SK-N-SH treated with all-trans-retinoic acid at 6 μM for 48 hours (cell line): ENCODE results near the gene NINL.

Source experiments
- ATAC-seq: fragments of 200-7000 bp; cut with Tn5 transposase; 3 replicates; pipeline ENCODE4 v1.9.1; 2020; ENCODE audit warnings: mild to moderate bottlenecking, moderate library complexity
- ARNTL ChIP-seq: fragments of 450-650 bp; formaldehyde crosslinking; IDR thresholded peaks from 2 replicates; pipeline ENCODE4 v1.5.0; 2020; ENCODE audit warnings: low read depth, mild to moderate bottlenecking, moderate library complexity, borderline replicate concordance
- BACH2 ChIP-seq: fragments of 250-450 bp; sonication (Bioruptor Pico); IDR thresholded peaks from 2 replicates; pipeline ENCODE4 v1.9.0; 2021; ENCODE audit warnings: mild to moderate bottlenecking, borderline replicate concordance
- CREB5 ChIP-seq: fragments of 250-450 bp; sonication (Bioruptor Pico); IDR thresholded peaks from 2 replicates; pipeline ENCODE4 v1.5.1; 2020; ENCODE audit warnings: low read depth, mild to moderate bottlenecking, moderate library complexity
- CSRNP3 ChIP-seq: fragments of 250-450 bp; sonication (Bioruptor Pico); IDR thresholded peaks from 2 replicates; pipeline ENCODE4 v1.5.1; 2021; ENCODE audit warnings: mild to moderate bottlenecking, moderate library complexity
- ESRRG ChIP-seq: fragments of 250-450 bp; sonication (Bioruptor Pico); IDR thresholded peaks from 2 replicates; pipeline ENCODE4 v1.6.1; 2021; ENCODE audit warnings: mild to moderate bottlenecking
- GLIS3 ChIP-seq: fragments of 250-450 bp; sonication (Bioruptor Pico); IDR thresholded peaks from 2 replicates; pipeline ENCODE4 v1.5.0; 2020; ENCODE audit warnings: mild to moderate bottlenecking, moderate library complexity
- ISL1 ChIP-seq: fragments of 250-450 bp; sonication (Bioruptor Pico); IDR thresholded peaks from 2 replicates; pipeline ENCODE4 v2.1.2; 2022; ENCODE audit warnings: mild to moderate bottlenecking, moderate library complexity
- OSR1 ChIP-seq: fragments of 250-450 bp; sonication (Bioruptor Pico); IDR thresholded peaks from 2 replicates; pipeline ENCODE4 v1.8.0; 2022; ENCODE audit warnings: moderate library complexity, mild to moderate bottlenecking, inconsistent platforms
- PPARA ChIP-seq: fragments of 250-450 bp; sonication (Bioruptor Pico); IDR thresholded peaks from 2 replicates; pipeline ENCODE4 v1.5.0; 2020; ENCODE audit warnings: mild to moderate bottlenecking, borderline replicate concordance
- RARB ChIP-seq: fragments of 250-450 bp; sonication (Bioruptor Pico); IDR thresholded peaks from 2 replicates; pipeline ENCODE4 v1.8.0; 2021; ENCODE audit warnings: mild to moderate bottlenecking, moderate library complexity
- SNAI2 ChIP-seq: fragments of 250-450 bp; sonication (Bioruptor Pico); IDR thresholded peaks from 2 replicates; pipeline ENCODE4 v1.5.0; 2020; ENCODE audit warnings: mild to moderate bottlenecking, moderate library complexity
- TCF4 ChIP-seq: fragments of 250-450 bp; sonication (Bioruptor Pico); IDR thresholded peaks from 2 replicates; pipeline ENCODE4 v1.8.0; 2021; ENCODE audit warnings: mild to moderate bottlenecking, moderate library complexity, borderline replicate concordance
- TOX ChIP-seq: fragments of 250-450 bp; sonication (Bioruptor Pico); IDR thresholded peaks from 2 replicates; pipeline ENCODE4 v1.8.0; 2021; ENCODE audit warnings: mild to moderate bottlenecking, moderate library complexity, borderline replicate concordance
- ZC3H10 ChIP-seq: fragments of 250-450 bp; sonication (Bioruptor Pico); IDR thresholded peaks from 2 replicates; pipeline ENCODE4 v1.5.1; 2021; ENCODE audit warnings: mild to moderate bottlenecking, moderate library complexity
- ZFP3 ChIP-seq: fragments of 250-450 bp; sonication (Bioruptor Pico); IDR thresholded peaks from 2 replicates; pipeline ENCODE4 v1.5.0; 2020; ENCODE audit warnings: mild to moderate bottlenecking, moderate library complexity
- ZNF565 ChIP-seq: fragments of 450-650 bp; formaldehyde crosslinking; conservative IDR thresholded peaks from 2 replicates; pipeline ENCODE4 v1.5.0; 2020; ENCODE audit warnings: low read depth, mild to moderate bottlenecking, moderate library complexity
- ZNF70 ChIP-seq: fragments of 450-650 bp; formaldehyde crosslinking; IDR thresholded peaks from 2 replicates; pipeline ENCODE4 v1.5.0; 2020; ENCODE audit warnings: mild to moderate bottlenecking, moderate library complexity
- TF ChIP-seq, protein P1 (sequence below): fragments of 250-450 bp; sonication (Bioruptor Pico); IDR thresholded peaks from 2 replicates; pipeline ENCODE4 v1.5.0; 2020; ENCODE audit warnings: mild to moderate bottlenecking, moderate library complexity
- TF ChIP-seq, protein P2 (sequence below): fragments of 250-450 bp; sonication (Bioruptor Pico); IDR thresholded peaks from 2 replicates; pipeline ENCODE4 v1.8.0; 2021; ENCODE audit warnings: low read depth, mild to moderate bottlenecking, moderate library complexity, borderline replicate concordance
- TF ChIP-seq, protein P3 (sequence below): fragments of 250-450 bp; sonication (Bioruptor Pico); IDR thresholded peaks from 2 replicates; pipeline ENCODE4 v1.8.0; 2020; ENCODE audit warnings: mild to moderate bottlenecking, moderate library complexity, borderline replicate concordance

Gene NINL

DNA sequence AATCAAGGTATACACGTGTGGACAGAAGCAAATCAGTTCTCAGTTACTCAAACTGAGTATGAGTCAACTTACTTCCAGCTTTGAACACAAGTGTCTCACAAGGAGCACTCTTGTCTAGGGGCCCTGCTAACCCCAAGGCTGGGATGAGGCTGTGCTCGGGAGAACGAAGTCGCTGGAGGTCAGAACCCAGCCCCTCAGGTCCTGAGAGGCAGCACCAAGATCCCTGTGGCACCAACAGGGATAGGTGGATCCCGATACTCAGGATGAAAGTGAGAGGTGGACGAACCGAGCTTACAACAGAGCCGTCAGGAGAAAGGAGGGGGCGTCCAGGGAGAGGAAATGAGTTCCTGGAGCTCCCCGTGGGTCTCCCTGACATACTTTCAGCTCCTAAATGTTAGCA is 92.2 kb downstream of the NINL start (continued):
- TF ChIP-seq, protein P1, sequence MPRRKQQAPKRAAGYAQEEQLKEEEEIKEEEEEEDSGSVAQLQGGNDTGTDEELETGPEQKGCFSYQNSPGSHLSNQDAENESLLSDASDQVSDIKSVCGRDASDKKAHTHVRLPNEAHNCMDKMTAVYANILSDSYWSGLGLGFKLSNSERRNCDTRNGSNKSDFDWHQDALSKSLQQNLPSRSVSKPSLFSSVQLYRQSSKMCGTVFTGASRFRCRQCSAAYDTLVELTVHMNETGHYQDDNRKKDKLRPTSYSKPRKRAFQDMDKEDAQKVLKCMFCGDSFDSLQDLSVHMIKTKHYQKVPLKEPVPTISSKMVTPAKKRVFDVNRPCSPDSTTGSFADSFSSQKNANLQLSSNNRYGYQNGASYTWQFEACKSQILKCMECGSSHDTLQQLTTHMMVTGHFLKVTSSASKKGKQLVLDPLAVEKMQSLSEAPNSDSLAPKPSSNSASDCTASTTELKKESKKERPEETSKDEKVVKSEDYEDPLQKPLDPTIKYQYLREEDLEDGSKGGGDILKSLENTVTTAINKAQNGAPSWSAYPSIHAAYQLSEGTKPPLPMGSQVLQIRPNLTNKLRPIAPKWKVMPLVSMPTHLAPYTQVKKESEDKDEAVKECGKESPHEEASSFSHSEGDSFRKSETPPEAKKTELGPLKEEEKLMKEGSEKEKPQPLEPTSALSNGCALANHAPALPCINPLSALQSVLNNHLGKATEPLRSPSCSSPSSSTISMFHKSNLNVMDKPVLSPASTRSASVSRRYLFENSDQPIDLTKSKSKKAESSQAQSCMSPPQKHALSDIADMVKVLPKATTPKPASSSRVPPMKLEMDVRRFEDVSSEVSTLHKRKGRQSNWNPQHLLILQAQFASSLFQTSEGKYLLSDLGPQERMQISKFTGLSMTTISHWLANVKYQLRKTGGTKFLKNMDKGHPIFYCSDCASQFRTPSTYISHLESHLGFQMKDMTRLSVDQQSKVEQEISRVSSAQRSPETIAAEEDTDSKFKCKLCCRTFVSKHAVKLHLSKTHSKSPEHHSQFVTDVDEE (CRISPR knock-in tag), result no peak
- TF ChIP-seq OSR1 (CRISPR knock-in tag) (no peak), ZFP3 (CRISPR knock-in tag) (no peak), ZC3H10 (no peak), ESRRG (CRISPR knock-in tag) (no peak), CREB5 (CRISPR knock-in tag) (no peak), CSRNP3 (CRISPR knock-in tag) (no peak)

GRCh38 chr20:25491446-25492038 is 93.8 kb downstream of the NINL start:
- no peak for ATAC-seq
- TF ChIP-seq ZNF70 (CRISPR knock-in tag) (no peak), ISL1 (CRISPR knock-in tag) (no peak), GLIS3 (CRISPR knock-in tag) (no peak), BACH2 (CRISPR knock-in tag) (no peak), ZC3H10 (no peak), PPARA (no peak), TCF4 (CRISPR knock-in tag) (no peak), ESRRG (CRISPR knock-in tag) (no peak), OSR1 (CRISPR knock-in tag) (no peak), TOX (no peak), ARNTL (no peak), SNAI2 (CRISPR knock-in tag) (no peak), RARB (CRISPR knock-in tag) (no peak), ZNF565 (CRISPR knock-in tag) (no peak), ZFP3 (CRISPR knock-in tag) (no peak)
- TF ChIP-seq, protein P1 (CRISPR knock-in tag), result no peak
- TF ChIP-seq, protein P2, sequence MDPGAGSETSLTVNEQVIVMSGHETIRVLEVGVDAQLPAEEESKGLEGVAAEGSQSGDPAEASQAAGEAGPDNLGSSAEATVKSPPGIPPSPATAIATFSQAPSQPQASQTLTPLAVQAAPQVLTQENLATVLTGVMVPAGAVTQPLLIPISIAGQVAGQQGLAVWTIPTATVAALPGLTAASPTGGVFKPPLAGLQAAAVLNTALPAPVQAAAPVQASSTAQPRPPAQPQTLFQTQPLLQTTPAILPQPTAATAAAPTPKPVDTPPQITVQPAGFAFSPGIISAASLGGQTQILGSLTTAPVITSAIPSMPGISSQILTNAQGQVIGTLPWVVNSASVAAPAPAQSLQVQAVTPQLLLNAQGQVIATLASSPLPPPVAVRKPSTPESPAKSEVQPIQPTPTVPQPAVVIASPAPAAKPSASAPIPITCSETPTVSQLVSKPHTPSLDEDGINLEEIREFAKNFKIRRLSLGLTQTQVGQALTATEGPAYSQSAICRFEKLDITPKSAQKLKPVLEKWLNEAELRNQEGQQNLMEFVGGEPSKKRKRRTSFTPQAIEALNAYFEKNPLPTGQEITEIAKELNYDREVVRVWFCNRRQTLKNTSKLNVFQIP (CRISPR knock-in tag), result no peak
- TF ChIP-seq, protein P3, sequence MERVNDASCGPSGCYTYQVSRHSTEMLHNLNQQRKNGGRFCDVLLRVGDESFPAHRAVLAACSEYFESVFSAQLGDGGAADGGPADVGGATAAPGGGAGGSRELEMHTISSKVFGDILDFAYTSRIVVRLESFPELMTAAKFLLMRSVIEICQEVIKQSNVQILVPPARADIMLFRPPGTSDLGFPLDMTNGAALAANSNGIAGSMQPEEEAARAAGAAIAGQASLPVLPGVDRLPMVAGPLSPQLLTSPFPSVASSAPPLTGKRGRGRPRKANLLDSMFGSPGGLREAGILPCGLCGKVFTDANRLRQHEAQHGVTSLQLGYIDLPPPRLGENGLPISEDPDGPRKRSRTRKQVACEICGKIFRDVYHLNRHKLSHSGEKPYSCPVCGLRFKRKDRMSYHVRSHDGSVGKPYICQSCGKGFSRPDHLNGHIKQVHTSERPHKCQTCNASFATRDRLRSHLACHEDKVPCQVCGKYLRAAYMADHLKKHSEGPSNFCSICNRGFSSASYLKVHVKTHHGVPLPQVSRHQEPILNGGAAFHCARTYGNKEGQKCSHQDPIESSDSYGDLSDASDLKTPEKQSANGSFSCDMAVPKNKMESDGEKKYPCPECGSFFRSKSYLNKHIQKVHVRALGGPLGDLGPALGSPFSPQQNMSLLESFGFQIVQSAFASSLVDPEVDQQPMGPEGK, result no peak
